Measurements from ENCODE around the gene PLA2G3.

The PLA2G3 gene

GRCh38 chr22:31126128-31126868 lies 14.0 kb downstream of the PLA2G3 start:
- no peaks in the 10 kb centered on the region for H3K36me3 ChIP-seq (ENCODE audit: control insufficient read depth, insufficient read depth, low read length)
- peaks cover 32% of the 10 kb centered on the region for H3K79me2 ChIP-seq
- no peak overlapping the region for H2AFZ ChIP-seq
- H3K4me2 ChIP-seq (ENCODE audit: low read length) = peak overlapping the region; percentile 89
- H3K27me3 ChIP-seq (ENCODE audit: control insufficient read depth, insufficient read depth, low read length) = no peaks in the 10 kb centered on the region
- no peaks in the 10 kb centered on the region for H3K9me3 ChIP-seq (ENCODE audit: control insufficient read depth, low read length)
- peaks cover 35% of the 10 kb centered on the region for H3K4me1 ChIP-seq
- H3K9ac ChIP-seq = no peak overlapping the region
- H3K27ac ChIP-seq = peak overlapping the region; percentile 93
- no peak for TF ChIP-seq CTCF (IDR thresholded peaks at IDR 0.05)
- peak overlapping the region; percentile 23 for H3K4me3 ChIP-seq (ENCODE audit: low read depth, low read length)

GRCh38 chr22:31125521-31126117 lies 14.7 kb downstream of the PLA2G3 start:
- no peaks in the 10 kb centered on the region for H3K27me3 ChIP-seq (ENCODE audit: control insufficient read depth, insufficient read depth, low read length)
- no peaks in the 10 kb centered on the region for H3K9me3 ChIP-seq (ENCODE audit: control insufficient read depth, low read length)
- no peak for TF ChIP-seq CTCF (IDR thresholded peaks at IDR 0.05)
- H3K9ac ChIP-seq = no peak overlapping the region
- H3K4me2 ChIP-seq (ENCODE audit: low read length) = peak overlapping the region; percentile 89
- H3K27ac ChIP-seq = peak overlapping the region; percentile 93
- H2AFZ ChIP-seq = no peak overlapping the region
- H3K36me3 ChIP-seq (ENCODE audit: control insufficient read depth, insufficient read depth, low read length) = no peaks in the 10 kb centered on the region
- H3K79me2 ChIP-seq = peaks cover 32% of the 10 kb centered on the region
- peak overlapping the region; percentile 86 for H3K4me3 ChIP-seq (ENCODE audit: low read depth, low read length)
- peaks cover 33% of the 10 kb centered on the region for H3K4me1 ChIP-seq

GRCh38 chr22:31124811-31125465 lies 15.4 kb downstream of the PLA2G3 start:
- H3K9ac ChIP-seq = peak overlapping the region; percentile 28
- H2AFZ ChIP-seq = no peak overlapping the region
- H3K4me1 ChIP-seq = peaks cover 33% of the 10 kb centered on the region
- H3K27me3 ChIP-seq (ENCODE audit: control insufficient read depth, insufficient read depth, low read length) = no peaks in the 10 kb centered on the region
- peak overlapping the region; percentile 86 for H3K4me3 ChIP-seq (ENCODE audit: low read depth, low read length)
- no peaks in the 10 kb centered on the region for H3K36me3 ChIP-seq (ENCODE audit: control insufficient read depth, insufficient read depth, low read length)
- H3K9me3 ChIP-seq (ENCODE audit: control insufficient read depth, low read length) = no peaks in the 10 kb centered on the region
- peaks cover 32% of the 10 kb centered on the region for H3K79me2 ChIP-seq
- H3K27ac ChIP-seq = peak overlapping the region; percentile 93
- TF ChIP-seq CTCF (IDR thresholded peaks at IDR 0.05) = no peak
- H3K4me2 ChIP-seq (ENCODE audit: low read length) = peak overlapping the region; percentile 89

GRCh38 chr22:31124290-31124689 lies 16.0 kb downstream of the PLA2G3 start:
- Histone ChIP-seq H3K27ac (peak overlapping the region; percentile 93), H3K4me2 (ENCODE audit: low read length) (peak overlapping the region; percentile 89), H3K4me1 (peaks cover 33% of the 10 kb centered on the region), H3K79me2 (peaks cover 32% of the 10 kb centered on the region), H3K9ac (no peak overlapping the region), H3K4me3 (ENCODE audit: low read depth, low read length) (peak overlapping the region; percentile 86), H3K27me3 (ENCODE audit: control insufficient read depth, insufficient read depth, low read length) (no peaks in the 10 kb centered on the region), H2AFZ (no peak overlapping the region), H3K36me3 (ENCODE audit: control insufficient read depth, insufficient read depth, low read length) (no peaks in the 10 kb centered on the region), H3K9me3 (ENCODE audit: control insufficient read depth, low read length) (no peaks in the 10 kb centered on the region)
- no peak for TF ChIP-seq CTCF (IDR thresholded peaks at IDR 0.05)
